Cardiac fibroblast (primary cell): ENCODE data around the gene ITGBL1.

ENCODE experiments used
- DNase-seq, 2 donors: peaks; one replicate each; pipeline versions ENCODE4 v3.0.0 to v3.0.0-alpha.2; 2010; ENCODE audit warnings: low read depth in 2 of 2
- H3K4me3 ChIP-seq, 2 donors: replicated peaks in 1 of 2; 1 replicate in 1 of 2; 2 replicates in 1 of 2; pipeline ENCODE4 v1.5.1; 2011; ENCODE audit warnings: low read depth in 2 of 2, low read length in 2 of 2, mild to moderate bottlenecking in 2 of 2, moderate library complexity in 1 of 2
- CTCF ChIP-seq: IDR thresholded peaks from one replicate; pipeline ENCODE4 v1.5.1; 2011; ENCODE audit warnings: low read depth, mild to moderate bottlenecking, low read length, inconsistent platforms

ITGBL1 gene

GRCh38 chr13:101416181-101417042 is 36.1 kb upstream of the ITGBL1 start, which contains the start of gene NALCN:
Gene NALCN, minus strand, starts transcription at chr13:101416508. Its CDS starts 17,382 bp downstream, at chr13:101399126.
- peak in 1 of 2 donors; percentile 36 for DNase-seq
- peak within 1 kb of the TSS; percentile 48 to 63 for H3K4me3 ChIP-seq
- no peak for TF ChIP-seq CTCF

- TF ChIP-seq CTCF: no peak
- DNase-seq: peak; percentile 45 to 70
- peak overlapping the region; percentile 48 to 63 for H3K4me3 ChIP-seq
Measured at GRCh38 chr13:101417043-101417406, 35.5 kb upstream of the ITGBL1 start.

GRCh38 chr13:101417501-101417900 is 35.0 kb upstream of the ITGBL1 start:
- TF ChIP-seq CTCF: no peak
- H3K4me3 ChIP-seq: no peak overlapping the region
- DNase-seq: no peak

GRCh38 chr13:101423872-101424271 is 28.6 kb upstream of the ITGBL1 start:
- no peak for DNase-seq
- TF ChIP-seq CTCF: no peak
- no peak overlapping the region for H3K4me3 ChIP-seq

GRCh38 chr13:101424381-101425155 is 27.9 kb upstream of the ITGBL1 start:
- peak in 1 of 2 donors; percentile 6 for DNase-seq
- no peak overlapping the region for H3K4me3 ChIP-seq
- no peak for TF ChIP-seq CTCF

- no peak for TF ChIP-seq CTCF
- DNase-seq: no peak
Measured at GRCh38 chr13:101425156-101425471, 27.4 kb upstream of the ITGBL1 start.

More at GRCh38 chr13:101425156-101425471, 27.4 kb upstream of the ITGBL1 start:
- no peak overlapping the region for H3K4me3 ChIP-seq
